OCI-LY7 (cell line): ENCODE measurements around the gene ADAM33. TPM values are rescaled to one million over a fixed set of nuclear protein-coding genes. Genes with fewer than 3 reads are reported as not detected.

Experiments
- BruUV-seq: library from RNA; stranded (reverse); fragments of 400-500 nt; replicated peaks from 2 replicates; lab custom pipeline; 2021; lab: Mats Ljungman, UMichigan
- CTCF ChIA-PET: fragments of 300-600 bp; sonication (Branson Sonifier 250); formaldehyde crosslinking; loops from one replicate; lab custom pipeline; 2022; ENCODE audit warnings: antibody characterized with exemption; ENCODE audit not compliant: unreplicated experiment; lab: Charles Lee
- POLR2A ChIA-PET: fragments of 300-600 bp; sonication (Branson Sonifier 250); formaldehyde crosslinking; loops from one replicate; lab custom pipeline; 2022; ENCODE audit warnings: antibody characterized with exemption; lab: Charles Lee
- DNase-seq: peaks from one replicate; pipeline ENCODE4 v3.0.0-alpha.2; 2015; ENCODE audit warnings: low spot score
- H2AFZ ChIP-seq: fragments of 200-600 bp; sonication (generic), shearing (Covaris generic); 2 replicates; pipeline ENCODE4 v1.6.1; 2014; ENCODE audit warnings: mild to moderate bottlenecking, antibody characterized with exemption, low read length, moderate library complexity
- H3K27ac ChIP-seq: fragments of 200-600 bp; sonication (generic); 2 replicates; pipeline ENCODE4 v1.5.1; 2014; ENCODE audit warnings: mixed run types, low read depth, mild to moderate bottlenecking, moderate library complexity, low read length, inconsistent platforms; ENCODE audit not compliant: poor library complexity, severe bottlenecking
- H3K36me3 ChIP-seq: fragments of 200-600 bp; sonication (generic); 2 replicates; pipeline ENCODE4 v1.6.1; 2014; ENCODE audit warnings: mild to moderate bottlenecking, antibody characterized with exemption, low read length, moderate library complexity, mixed read lengths; ENCODE audit not compliant: insufficient read depth
- H3K4me1 ChIP-seq: fragments of 200-600 bp; sonication (generic); 2 replicates; pipeline ENCODE4 v1.5.1; 2014; ENCODE audit warnings: mild to moderate bottlenecking, low read length; ENCODE audit not compliant: insufficient read depth, poor library complexity, severe bottlenecking
- H3K4me2 ChIP-seq: fragments of 200-600 bp; sonication (generic); 2 replicates; pipeline ENCODE4 v1.6.1; 2014; ENCODE audit warnings: mild to moderate bottlenecking, low read length
- H3K4me3 ChIP-seq: fragments of 200-600 bp; sonication (generic); 2 replicates; pipeline ENCODE4 v1.5.1; 2014; ENCODE audit warnings: mild to moderate bottlenecking, low read depth, low read length; ENCODE audit not compliant: poor library complexity, severe bottlenecking
- H3K79me2 ChIP-seq: fragments of 200-600 bp; sonication (generic); 2 replicates; pipeline ENCODE4 v1.6.1; 2016; ENCODE audit warnings: low read depth, mild to moderate bottlenecking, low read length, moderate library complexity, mixed read lengths; ENCODE audit not compliant: insufficient read depth
- H3K9me2 ChIP-seq: fragments of 200-600 bp; sonication (generic); 2 replicates; pipeline ENCODE4 v1.6.1; 2016; ENCODE audit warnings: mild to moderate bottlenecking, low read length, mixed read lengths; ENCODE audit not compliant: insufficient read depth
- H3K9me3 ChIP-seq: fragments of 200-600 bp; sonication (generic); 2 replicates; pipeline ENCODE4 v1.6.1; 2014; ENCODE audit warnings: mild to moderate bottlenecking, mixed run types, low read length, mixed read lengths
- H4K20me1 ChIP-seq: fragments of 200-600 bp; sonication (generic); 2 replicates; pipeline ENCODE4 v1.6.1; 2014; ENCODE audit warnings: mild to moderate bottlenecking, antibody characterized with exemption, low read length, moderate library complexity, mixed read lengths; ENCODE audit not compliant: insufficient read depth
- CTCF ChIP-seq: fragments of 200-600 bp; sonication (generic); conservative IDR thresholded peaks from 2 replicates; pipeline ENCODE4 v1.5.1; 2014; ENCODE audit warnings: mild to moderate bottlenecking, antibody characterized with exemption, low read length, moderate library complexity, mixed read lengths
- EZH2phosphoT487 ChIP-seq: fragments of 200-600 bp; sonication (generic); IDR thresholded peaks from 2 replicates; pipeline ENCODE4 v1.6.1; 2018; ENCODE audit warnings: low read depth, borderline replicate concordance, mild to moderate bottlenecking, mixed run types, antibody characterized with exemption, low read length, moderate library complexity, mixed read lengths
- intact Hi-C: fragments of 100-400 bp; cut with micrococcal nuclease; formaldehyde crosslinking; loops from one replicate; pipeline ENCODE4 v1.10.0; 2022; ENCODE audit not compliant: unreplicated experiment
- total RNA-seq, 2 experiments: library from RNA; depleted of rRNA in 1 of 2; stranded (reverse); fragments of >200 nt in 1 of 2; shearing (Covaris generic) in 1 of 2; gene quantifications; 2 replicates each; pipeline ENCODE4 v1.2.3, GENCODE V29; 2014 to 2022

ADAM33 gene
- total RNA-seq, 2 experiments from 2014 or later, result not detected

- Histone ChIP-seq H4K20me1 (no peaks in the 10 kb centered on the region), H3K4me3 (no peak overlapping the region), H3K27ac (no peak overlapping the region), H3K9me3 (no peaks in the 10 kb centered on the region), H2AFZ (0 out of 2 replicates have a peak overlapping the region, but pooled peaks have one; percentile 18), H3K36me3 (no peaks in the 10 kb centered on the region), H3K4me1 (no peaks in the 10 kb centered on the region), H3K9me2 (no peaks in the 10 kb centered on the region), H3K4me2 (no peak overlapping the region), H3K79me2 (no peaks in the 10 kb centered on the region)
- peak; percentile 59 for DNase-seq
- POLR2A ChIA-PET, result no interaction called here
- peak; percentile 97 for TF ChIP-seq CTCF
- TF ChIP-seq EZH2phosphoT487, result no peak
- no TSS peak for BruUV-seq
- CTCF ChIA-PET, result interaction anchor here (0.8 to 1.6 kb wide), 6 partner anchors 9 to 151 kb away, joined by 3 to 5 read pairs (median 4); partner anchors contain the start of gene ADISSP
- intact Hi-C loops, result loop anchor here (1.0 to 10.0 kb wide), 3 partner anchors 35 to 148 kb away; no protein-coding TSS in a partner anchor
Observed at GRCh38 chr20:3710703-3711483, 29.1 kb upstream of the ADAM33 start.

GRCh38 chr20:3710011-3710466 lies 28.2 kb upstream of the ADAM33 start:
- Histone ChIP-seq H3K9me3 (no peaks in the 10 kb centered on the region), H3K4me2 (no peak overlapping the region), H3K4me3 (no peak overlapping the region), H3K9me2 (no peaks in the 10 kb centered on the region), H3K36me3 (no peaks in the 10 kb centered on the region), H3K27ac (no peak overlapping the region), H3K4me1 (no peaks in the 10 kb centered on the region), H2AFZ (no peak overlapping the region), H4K20me1 (no peaks in the 10 kb centered on the region), H3K79me2 (no peaks in the 10 kb centered on the region)
- no peak for DNase-seq
- intact Hi-C loops, result loop anchor here (10.0 kb wide), 1 partner anchor 55 kb away; no protein-coding TSS in a partner anchor
- CTCF ChIA-PET, result interaction anchor here (0.9 to 1.6 kb wide), 4 partner anchors 33 to 150 kb away, joined by 3 to 5 read pairs (median 4); partner anchors contain the start of gene ADISSP
- TF ChIP-seq EZH2phosphoT487, result no peak
- TF ChIP-seq CTCF, result 0 out of 2 replicates have a peak, but pooled peaks have one; percentile 5
- POLR2A ChIA-PET, result no interaction called here
- no TSS peak for BruUV-seq

- no peaks in the 10 kb centered on the region for H3K79me2 ChIP-seq
- no peak for DNase-seq
- no TSS peak for BruUV-seq
Observed at GRCh38 chr20:3707508-3707899, 25.7 kb upstream of the ADAM33 start.

More at GRCh38 chr20:3707508-3707899, 25.7 kb upstream of the ADAM33 start:
- Histone ChIP-seq H3K4me2 (no peak overlapping the region), H3K9me3 (no peaks in the 10 kb centered on the region), H3K9me2 (no peaks in the 10 kb centered on the region), H3K4me1 (no peaks in the 10 kb centered on the region), H3K4me3 (no peak overlapping the region), H3K36me3 (no peaks in the 10 kb centered on the region), H2AFZ (no peak overlapping the region), H4K20me1 (no peaks in the 10 kb centered on the region), H3K27ac (no peak overlapping the region)
- ChIA-PET CTCF (no interaction called here), POLR2A (interaction anchor here (0.5 kb wide), 1 partner anchor 273 kb away, joined by 5 read pairs; no protein-coding TSS in a partner anchor)
- intact Hi-C loops, result no loop called here
- TF ChIP-seq EZH2phosphoT487 (no peak), CTCF (no peak)
